ENCODE data around the gene PDGFD. TPM values are rescaled to one million over a fixed set of nuclear protein-coding genes. Genes with fewer than 3 reads are reported as not detected.

Gene PDGFD
- total and polyA plus RNA-seq, 12 donors: 6.0 to 17.5 (median 10.7) TPM

DNA sequence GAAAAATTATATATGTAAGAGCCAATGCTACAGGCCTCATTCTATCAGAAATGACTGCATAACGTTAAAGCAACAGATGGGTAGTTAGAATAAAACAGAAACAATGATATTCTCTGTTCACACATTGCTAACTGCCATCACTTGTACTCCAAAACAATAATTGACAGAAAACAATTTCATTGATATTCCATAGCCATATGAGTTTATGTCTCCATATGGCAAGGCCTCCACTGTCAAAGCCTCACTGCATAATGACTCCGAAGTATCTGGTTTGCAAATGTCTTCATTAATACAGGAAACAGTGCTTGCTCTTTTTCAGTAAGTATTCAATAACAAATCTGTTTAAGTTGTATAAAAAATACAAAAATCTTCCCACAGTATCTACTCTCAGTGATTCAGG, 117.6 kb downstream of the PDGFD start:
- intact Hi-C loops (cut with DNase I): no loop called here
- ATAC-seq: no peak
- Histone ChIP-seq H3K36me3 (no peaks in the 10 kb centered on the region), H3K27ac (no peak overlapping the region), H3K9me3 (peaks cover 0 to 5% (median 0%) of the 10 kb centered on the region in 11 donors), H3K4me1 (no peaks in the 10 kb centered on the region), H3K27me3 (no peaks in the 10 kb centered on the region), H3K4me3 (no peak overlapping the region)
- 94 to 97% methylated on average over 2 of the region's 2 CpGs for WGBS, 2 donors
- TF ChIP-seq, protein P1, sequence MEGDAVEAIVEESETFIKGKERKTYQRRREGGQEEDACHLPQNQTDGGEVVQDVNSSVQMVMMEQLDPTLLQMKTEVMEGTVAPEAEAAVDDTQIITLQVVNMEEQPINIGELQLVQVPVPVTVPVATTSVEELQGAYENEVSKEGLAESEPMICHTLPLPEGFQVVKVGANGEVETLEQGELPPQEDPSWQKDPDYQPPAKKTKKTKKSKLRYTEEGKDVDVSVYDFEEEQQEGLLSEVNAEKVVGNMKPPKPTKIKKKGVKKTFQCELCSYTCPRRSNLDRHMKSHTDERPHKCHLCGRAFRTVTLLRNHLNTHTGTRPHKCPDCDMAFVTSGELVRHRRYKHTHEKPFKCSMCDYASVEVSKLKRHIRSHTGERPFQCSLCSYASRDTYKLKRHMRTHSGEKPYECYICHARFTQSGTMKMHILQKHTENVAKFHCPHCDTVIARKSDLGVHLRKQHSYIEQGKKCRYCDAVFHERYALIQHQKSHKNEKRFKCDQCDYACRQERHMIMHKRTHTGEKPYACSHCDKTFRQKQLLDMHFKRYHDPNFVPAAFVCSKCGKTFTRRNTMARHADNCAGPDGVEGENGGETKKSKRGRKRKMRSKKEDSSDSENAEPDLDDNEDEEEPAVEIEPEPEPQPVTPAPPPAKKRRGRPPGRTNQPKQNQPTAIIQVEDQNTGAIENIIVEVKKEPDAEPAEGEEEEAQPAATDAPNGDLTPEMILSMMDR (IDR thresholded peaks at IDR 0.05): no peak
- no peak for DNase-seq

DNA sequence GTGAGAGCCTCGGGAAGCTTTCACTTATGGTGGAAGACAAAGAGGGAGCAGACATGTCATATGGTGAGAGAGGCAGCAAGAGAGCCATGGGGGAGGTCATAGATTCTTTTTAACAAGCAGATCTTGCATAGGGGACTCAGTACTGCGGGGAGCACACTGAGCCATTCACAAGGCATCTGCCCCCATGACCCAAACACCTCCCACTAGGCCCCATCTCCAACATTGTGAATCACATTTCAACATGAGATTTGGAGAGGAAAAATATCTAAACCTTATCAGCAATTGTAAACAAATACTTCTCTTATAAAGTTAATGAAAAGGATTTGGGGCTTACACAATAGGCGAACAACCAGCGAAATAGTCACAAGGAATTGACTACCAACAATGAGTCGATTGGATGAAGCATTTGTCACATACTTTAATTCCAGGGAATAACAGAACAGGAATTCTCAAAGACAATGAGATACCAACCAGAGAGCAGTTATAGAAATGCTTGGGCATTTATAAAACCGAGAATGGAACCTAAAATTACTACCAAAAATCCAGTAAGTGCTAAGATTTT, 120.2 kb downstream of the PDGFD start:
- DNase-seq: no peak
- TF ChIP-seq, protein P1 (IDR thresholded peaks at IDR 0.05): no peak
- ATAC-seq: no peak
- WGBS, 2 donors: 90 to 94% methylated on average over 6 of the region's 6 CpGs
- H3K36me3 ChIP-seq: no peaks in the 10 kb centered on the region
- intact Hi-C loops (cut with DNase I): no loop called here
- H3K27ac ChIP-seq: no peak overlapping the region
- no peaks in the 10 kb centered on the region for H3K27me3 ChIP-seq
- H3K4me3 ChIP-seq: no peak overlapping the region
- H3K9me3 ChIP-seq: peaks cover 0 to 5% (median 0%) of the 10 kb centered on the region in 11 donors
- H3K4me1 ChIP-seq: no peaks in the 10 kb centered on the region

DNA sequence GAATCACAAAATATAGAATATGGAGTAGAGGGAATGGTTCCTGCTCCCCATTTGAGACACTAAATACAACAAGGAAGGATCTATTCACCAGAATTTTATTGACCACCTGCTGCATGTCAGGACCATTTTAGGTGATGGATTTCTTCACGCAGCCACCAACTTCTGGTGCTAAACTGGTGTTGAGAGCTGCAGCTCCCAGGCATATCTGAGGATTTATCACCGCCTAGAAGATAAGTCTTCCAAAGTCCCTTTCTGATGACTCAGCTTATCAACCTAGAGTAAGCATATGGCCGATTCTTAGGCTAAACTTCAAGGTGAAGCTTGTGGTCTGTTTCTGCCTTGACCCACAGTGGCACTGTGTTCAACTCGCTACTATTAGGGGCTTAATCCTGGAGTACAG, 120.8 kb downstream of the PDGFD start:
- no peak for ATAC-seq
- TF ChIP-seq, protein P1 (IDR thresholded peaks at IDR 0.05): no peak
- intact Hi-C loops (cut with DNase I): no loop called here

DNA sequence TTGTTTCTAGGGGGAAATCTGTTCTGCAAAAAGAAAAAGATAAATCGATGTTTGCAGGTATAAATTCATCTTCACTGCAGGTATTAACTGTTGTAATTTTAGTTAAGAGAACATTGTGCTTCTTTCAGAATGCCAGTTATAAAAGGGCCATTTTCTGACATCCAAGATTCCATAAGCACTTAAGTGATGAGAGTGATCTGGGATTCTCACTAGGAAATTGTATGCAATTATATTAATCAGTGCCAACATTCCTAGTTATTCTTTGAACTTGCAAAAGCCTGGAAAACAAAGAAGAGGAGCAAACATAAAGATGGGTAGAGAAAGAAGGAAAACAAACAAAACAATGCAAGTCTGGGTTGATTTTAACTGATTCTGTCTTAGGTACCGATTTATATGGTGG, 122.2 kb downstream of the PDGFD start:
- DNase-seq (no peak), ATAC-seq (no peak)
- peaks cover 0 to 3% (median 0%) of the 10 kb centered on the region in 11 donors for H3K9me3 ChIP-seq
- no peak overlapping the region for H3K4me3 ChIP-seq
- TF ChIP-seq, protein P1 (IDR thresholded peaks at IDR 0.05): no peak
- intact Hi-C loops (cut with DNase I): no loop called here
- H3K27ac ChIP-seq: no peak overlapping the region
- H3K4me1 ChIP-seq: no peaks in the 10 kb centered on the region
- WGBS, 2 donors: 86 to 96% methylated on average over 2 of the region's 2 CpGs
- no peaks in the 10 kb centered on the region for H3K27me3 ChIP-seq
- no peaks in the 10 kb centered on the region for H3K36me3 ChIP-seq

More for the DNA sequence above, 120.8 kb downstream of the PDGFD start:
- WGBS, 2 donors: 74 to 80% methylated on average over 4 of the region's 4 CpGs
- Histone ChIP-seq H3K4me1 (no peaks in the 10 kb centered on the region), H3K27ac (no peak overlapping the region), H3K4me3 (no peak overlapping the region), H3K9me3 (peaks cover 0 to 5% (median 0%) of the 10 kb centered on the region in 11 donors), H3K27me3 (no peaks in the 10 kb centered on the region), H3K36me3 (no peaks in the 10 kb centered on the region)
- DNase-seq: no peak

Data from heart right ventricle (tissue), 16 donors.